GM03348 (cell line): Measurements from ENCODE around the gene PKP4.
A peak's percentile ranks its signal among the peaks of the same experiment; 100 is the strongest.
"Not testable (repeated sequence)": the region's sequence is repeated elsewhere in the genome, so short reads cannot be mapped to it uniquely, and the experiment has no call there.

Experiments used
- DNase-seq: peaks from one replicate; pipeline ENCODE4 v3.0.0; 2012; ENCODE audit warnings: low spot score

PKP4 gene

GRCh38 chr2:158686210-158686691 is 229.5 kb downstream of the PKP4 start:
- DNase-seq, result peak; percentile 65

- DNase-seq, result no peak
Observed at GRCh38 chr2:158687315-158687714, 230.6 kb downstream of the PKP4 start.

DNA sequence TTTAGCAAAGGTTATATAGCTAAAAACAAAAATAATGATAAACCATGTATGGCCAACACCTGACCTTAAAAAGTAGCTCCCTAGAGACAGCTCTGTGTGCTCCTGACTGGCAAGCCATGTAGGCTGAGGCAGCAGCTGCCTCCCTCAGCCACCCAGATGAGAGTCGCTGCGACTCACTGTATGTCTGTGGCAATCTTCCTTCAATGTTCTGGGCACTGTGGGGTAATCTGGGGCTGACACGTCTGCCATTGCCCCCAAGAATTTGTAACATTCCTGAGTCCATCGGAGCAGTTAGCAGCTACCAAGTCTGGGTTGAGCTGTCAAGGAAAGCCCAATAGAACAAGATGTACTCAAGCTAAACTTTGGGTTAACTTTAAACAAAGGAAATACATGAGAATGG is 232.0 kb downstream of the PKP4 start:
- peak; percentile 52 for DNase-seq

- no peak for DNase-seq
Observed at GRCh38 chr2:158689391-158689790, 232.6 kb downstream of the PKP4 start.

- DNase-seq, result no peak
Observed at GRCh38 chr2:158690823-158691222, 234.1 kb downstream of the PKP4 start.

- no peak for DNase-seq
Observed at GRCh38 chr2:158691619-158692018, 234.9 kb downstream of the PKP4 start.

GRCh38 chr2:158692372-158693103 is 235.8 kb downstream of the PKP4 start:
- no peak for DNase-seq

- no peak for DNase-seq
Observed at GRCh38 chr2:158693476-158693875, 236.7 kb downstream of the PKP4 start.

- no peak for DNase-seq
Observed at GRCh38 chr2:158695305-158695704, 238.6 kb downstream of the PKP4 start.

GRCh38 chr2:158695744-158696143 is 239.0 kb downstream of the PKP4 start:
- DNase-seq, result not testable (repeated sequence)

- DNase-seq, result no peak
Observed at GRCh38 chr2:158699323-158699722, 242.6 kb downstream of the PKP4 start.

DNA sequence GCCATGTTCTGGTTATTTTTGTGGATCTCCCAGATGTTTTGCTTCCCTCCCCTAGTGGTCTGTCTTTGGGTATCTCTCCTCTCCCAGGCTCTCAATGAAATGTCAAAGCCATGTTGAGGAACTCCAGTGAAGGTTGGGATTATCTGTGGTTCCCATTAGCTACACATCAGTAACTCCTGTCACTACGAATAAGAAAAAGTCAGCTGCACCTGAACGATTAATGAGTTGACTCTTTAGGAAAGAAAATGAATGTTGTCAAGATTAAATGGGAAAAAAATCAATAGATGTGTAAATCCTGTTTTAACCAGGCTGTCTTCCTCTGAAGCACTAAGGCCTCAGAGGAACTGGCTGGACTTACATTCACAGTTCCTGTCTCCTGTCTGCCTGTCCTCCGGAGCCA is 244.3 kb downstream of the PKP4 start:
- DNase-seq, result no peak

DNA sequence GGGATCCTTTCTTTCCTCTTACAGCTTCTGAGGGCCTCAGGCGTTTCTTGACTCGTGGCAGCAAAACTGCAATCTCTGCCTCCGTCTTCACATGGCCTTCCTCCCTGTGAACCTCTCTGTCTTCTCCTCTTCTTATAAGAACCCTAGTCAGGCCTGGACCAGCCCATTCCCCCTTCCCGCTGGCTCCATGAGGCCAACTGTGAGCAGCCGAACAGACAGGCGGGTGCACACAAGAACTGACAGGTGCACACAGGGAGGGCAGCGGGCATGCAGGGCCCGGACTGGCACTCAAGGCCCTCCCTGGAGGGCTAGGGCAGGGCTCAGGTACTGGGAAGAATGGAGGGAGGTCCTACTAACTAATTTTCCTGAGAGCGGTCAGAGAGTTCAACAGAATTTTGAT is 246.0 kb downstream of the PKP4 start:
- no peak for DNase-seq

GRCh38 chr2:158704724-158705465 is 248.1 kb downstream of the PKP4 start:
- DNase-seq, result not testable (repeated sequence)

- no peak for DNase-seq
Observed at GRCh38 chr2:158712791-158713522, 256.2 kb downstream of the PKP4 start.

GRCh38 chr2:158713523-158714138 is 256.9 kb downstream of the PKP4 start:
- DNase-seq, result no peak

- DNase-seq, result no peak
Observed at GRCh38 chr2:158714420-158714819, 257.7 kb downstream of the PKP4 start.

DNA sequence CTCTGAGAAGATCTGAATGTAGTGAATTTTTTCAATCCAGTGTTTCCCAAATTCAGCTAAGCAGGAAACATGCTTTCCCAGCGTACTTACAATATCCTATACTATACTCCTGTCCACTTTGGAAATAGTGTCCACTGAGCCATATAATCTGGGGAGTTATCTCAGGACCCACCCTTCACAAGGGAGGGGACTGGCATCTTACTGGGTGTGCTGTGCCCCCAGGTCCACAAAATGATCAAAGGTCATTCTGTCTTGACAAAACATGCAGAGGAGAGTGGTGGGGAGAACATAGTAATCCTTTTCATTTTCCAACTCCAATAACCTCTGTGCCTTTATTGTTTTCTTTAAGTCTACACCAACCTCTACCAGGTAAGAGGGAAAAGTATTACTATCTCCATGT is 258.6 kb downstream of the PKP4 start:
- no peak for DNase-seq

DNA sequence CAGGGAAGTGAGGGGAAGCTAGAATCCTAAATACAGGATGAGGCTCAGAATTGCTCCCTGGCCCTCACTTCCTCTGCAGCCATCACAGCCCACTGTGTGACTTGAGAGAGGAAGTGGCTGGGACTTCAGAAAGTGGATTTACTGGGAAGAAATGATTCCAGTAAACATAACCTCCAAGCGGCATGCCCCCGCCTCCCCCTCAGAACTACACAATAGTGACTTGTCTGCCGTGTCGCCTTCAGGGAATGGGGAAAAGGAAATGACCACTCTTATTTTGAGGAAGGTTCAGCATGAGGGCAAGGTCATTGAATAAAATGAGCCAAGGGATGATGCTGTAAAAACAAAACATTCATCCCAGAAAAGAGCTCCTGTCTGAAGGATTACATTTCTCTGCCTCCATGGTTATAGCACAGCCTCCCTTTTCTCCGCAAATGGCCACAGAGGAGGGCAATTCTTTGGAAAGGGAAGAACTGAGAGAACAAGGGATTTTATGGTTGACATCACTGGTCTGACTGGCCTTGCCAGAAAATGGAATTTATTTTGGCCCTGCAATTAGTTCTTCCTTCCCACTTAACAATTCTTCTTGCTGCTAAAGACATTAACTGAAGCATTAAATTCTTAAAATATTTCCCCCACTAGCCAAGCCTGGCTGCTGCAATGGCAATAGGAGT is 259.5 kb downstream of the PKP4 start:
- no peak for DNase-seq

DNA sequence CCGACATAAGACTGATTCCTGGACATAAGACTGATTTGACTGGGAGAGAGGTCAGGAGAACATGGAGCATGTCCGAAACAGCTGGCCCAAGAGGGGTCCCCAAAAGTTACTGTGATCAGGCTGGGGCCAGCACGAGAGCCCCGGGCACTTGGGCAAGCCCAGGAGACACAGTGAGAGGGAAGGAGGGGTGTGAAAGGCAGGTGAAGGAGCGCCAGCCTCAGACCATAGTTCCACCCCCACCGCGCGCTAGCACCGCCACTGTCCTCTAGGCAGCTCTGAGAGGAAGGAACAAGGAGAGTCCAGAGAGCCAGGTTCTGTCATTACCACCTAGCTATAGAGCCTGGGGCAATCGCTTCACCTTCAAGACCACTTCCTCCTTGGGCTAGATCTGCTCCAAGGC is 260.2 kb downstream of the PKP4 start:
- DNase-seq, result no peak

- DNase-seq, result no peak
Observed at GRCh38 chr2:158717366-158718195, 260.8 kb downstream of the PKP4 start.
